NCI-H2029 treated with DMSO at 0.1 percent for 48 hours (cell line): Measurements from ENCODE around the gene ADGRB3.
A peak's percentile ranks its signal among the peaks of the same experiment; 100 is the strongest.
"Not testable (repeated sequence)": the region's sequence is repeated elsewhere in the genome, so short reads cannot be mapped to it uniquely, and the experiment has no call there.

Experiments used
- DNase-seq: peaks from one replicate; lab custom pipeline; 2025; lab: John Stamatoyannopoulos, UW

The ADGRB3 gene

DNA sequence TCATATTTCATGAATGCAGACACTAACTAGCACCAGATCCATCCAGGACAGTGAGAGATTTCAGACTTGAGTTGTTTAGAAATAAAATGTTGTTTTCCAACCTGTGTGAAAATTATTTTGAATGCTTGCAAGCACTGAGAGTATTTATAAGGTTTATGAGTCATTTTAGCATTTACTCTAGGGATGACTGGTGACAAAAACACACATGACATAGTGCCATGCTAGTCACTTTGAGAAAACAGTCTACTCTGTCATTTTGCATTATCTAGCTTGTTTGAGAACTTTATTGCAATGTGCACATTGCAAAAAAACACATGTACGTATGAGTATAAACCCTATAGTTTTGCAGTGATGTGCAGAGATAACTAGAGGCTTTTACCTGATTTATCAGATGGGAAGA is 705.1 kb downstream of the ADGRB3 start:
- DNase-seq = no peak

DNA sequence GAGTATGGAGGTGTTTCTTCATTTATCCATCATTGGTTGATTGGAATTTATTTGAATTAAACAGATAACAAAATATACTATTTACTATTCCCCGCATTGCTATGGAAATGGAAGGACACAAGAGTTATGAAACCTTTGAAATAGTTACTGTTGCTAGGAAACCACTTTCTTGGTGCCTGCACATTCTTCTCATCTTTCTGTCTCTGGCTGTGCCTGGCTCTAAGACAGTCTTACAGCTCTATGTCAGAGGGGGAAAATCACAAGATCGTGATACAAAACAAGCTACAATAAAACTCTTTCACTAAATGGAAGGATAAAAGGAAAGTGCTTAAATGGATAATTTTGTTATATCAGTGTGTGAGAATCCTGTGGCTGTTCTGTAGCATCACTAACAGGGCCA is 708.8 kb downstream of the ADGRB3 start:
- no peak for DNase-seq

DNA sequence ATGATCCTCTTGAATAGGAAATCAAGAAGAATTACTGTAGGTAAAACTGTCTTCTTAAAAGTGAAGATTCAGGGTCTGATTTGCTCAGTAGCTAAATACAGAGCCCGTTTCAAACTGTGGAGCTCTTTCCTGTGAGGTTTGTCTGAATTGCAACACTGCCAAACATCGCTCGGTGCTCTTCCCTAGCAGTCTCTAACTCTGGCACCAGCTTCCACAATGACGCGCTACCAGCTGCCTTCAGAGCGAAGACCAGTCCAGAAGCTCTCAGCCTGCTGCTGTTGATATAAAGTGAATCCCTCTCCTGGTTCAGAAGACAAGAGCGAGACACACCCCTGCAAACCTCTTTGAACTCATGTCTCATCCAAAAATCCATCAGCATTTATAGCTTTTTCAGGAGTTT is 714.7 kb downstream of the ADGRB3 start:
- DNase-seq = no peak

DNA sequence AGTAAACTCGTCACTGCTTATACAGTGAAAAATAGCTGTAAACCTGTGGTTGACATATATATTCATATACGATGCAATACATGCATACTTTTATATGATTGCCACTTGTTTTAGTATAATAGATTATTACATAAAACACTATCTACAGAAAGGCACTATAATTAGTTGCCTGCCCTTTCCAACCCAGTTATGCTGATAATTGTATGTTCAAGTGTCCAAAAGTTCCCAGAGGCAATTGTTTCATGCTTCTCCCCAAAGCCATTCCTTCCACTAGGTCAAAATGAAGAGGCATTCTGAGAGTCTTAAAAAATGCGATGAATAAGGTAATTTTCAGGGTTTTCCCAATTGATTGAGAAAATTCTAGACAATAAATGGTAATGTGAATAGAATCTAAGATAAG is 727.1 kb downstream of the ADGRB3 start:
- no peak for DNase-seq

DNA sequence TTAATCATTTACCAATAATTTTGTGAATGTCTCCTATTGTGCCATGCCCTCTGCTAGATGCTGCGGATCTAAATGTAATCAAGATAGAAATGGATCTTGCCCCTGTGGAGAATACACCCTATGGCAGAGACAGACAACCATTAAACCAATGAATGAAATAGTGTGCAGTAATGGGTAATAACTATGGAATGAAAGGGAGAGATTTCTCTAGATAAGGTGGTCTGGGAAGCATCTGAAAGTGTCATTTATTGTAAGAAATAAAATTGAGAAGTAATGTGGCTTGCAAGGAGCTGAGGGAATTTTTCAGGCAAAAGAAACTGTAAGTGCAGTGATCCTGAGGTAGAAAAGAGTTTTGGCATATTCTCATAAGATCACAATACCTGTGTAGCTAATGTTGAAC is 731.7 kb downstream of the ADGRB3 start:
- DNase-seq = no peak

DNA sequence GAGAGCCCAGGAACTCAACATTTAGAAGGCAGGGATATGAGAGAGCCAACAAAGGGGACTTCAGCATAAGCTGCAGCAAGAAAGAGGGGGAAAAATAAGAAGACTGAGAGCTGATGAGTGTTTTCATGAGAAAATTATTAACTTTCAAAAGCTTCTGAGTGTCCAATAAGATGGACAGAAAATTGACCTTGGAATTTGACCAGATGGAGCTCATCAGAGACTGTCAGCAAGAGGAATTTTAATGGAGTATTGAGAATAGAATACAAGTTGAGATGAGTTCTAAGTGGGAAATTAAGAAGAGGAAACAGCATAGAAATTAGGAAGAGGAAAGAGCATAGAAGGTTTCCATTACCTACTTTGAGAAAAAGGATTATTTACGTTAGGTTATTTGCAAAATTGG is 733.5 kb downstream of the ADGRB3 start:
- no peak for DNase-seq

DNA sequence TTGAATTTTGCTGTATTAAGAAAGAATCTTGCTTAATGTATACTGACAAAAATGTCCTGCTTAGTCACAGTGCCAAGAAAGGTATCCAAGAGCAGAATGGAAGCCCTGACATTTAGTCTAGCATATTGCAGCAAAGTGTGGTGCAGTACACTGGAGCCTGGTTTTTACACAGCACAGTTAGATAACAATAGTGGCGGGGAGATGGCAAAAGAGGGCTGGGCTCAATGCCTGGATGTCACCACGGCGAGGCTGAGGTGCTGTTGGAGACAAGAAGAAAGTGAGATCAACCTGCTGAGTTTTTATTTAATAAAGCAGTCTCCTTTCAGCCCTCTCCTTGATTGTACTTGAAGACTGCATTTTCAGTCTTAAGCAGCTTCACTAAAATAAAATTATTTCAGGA is 735.7 kb downstream of the ADGRB3 start:
- DNase-seq = no peak

DNA sequence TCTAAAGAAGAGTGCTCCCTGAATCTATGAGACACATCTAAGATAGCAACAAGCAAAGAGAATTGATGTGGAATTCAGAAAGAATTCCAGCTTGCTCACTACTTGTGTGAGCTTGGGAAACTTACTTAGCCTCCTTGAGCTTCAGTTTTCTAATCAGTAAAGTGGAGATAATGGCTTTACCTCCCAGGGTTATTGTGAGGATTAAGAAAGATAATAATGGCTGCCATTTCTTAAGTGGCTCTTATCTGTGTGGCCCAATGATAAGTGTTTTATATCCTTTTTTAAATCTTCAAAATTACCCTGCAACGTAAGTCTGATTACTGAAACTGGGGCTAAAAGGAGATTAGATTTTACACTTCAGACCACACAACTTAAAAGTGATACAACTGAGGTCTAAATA is 743.2 kb downstream of the ADGRB3 start:
- no peak for DNase-seq

DNA sequence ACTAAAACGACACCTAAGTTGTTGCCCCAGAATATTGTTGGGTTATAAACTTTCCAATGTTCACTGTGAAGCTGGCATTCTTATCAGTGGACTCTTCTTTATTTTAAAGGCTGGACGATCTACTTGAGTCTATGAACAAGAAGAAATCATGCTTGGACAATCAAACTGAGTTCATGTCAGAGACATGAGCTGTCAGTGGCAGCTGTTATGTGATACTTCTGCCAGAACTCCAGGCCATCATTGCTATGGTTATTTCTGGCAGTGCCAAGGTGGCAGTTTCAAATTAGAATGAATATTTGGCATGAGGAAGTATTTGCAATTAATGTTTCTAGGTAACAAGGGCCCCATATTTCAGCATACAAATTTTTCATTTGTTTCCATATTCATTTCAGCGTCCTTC is 744.4 kb downstream of the ADGRB3 start:
- DNase-seq = no peak

DNA sequence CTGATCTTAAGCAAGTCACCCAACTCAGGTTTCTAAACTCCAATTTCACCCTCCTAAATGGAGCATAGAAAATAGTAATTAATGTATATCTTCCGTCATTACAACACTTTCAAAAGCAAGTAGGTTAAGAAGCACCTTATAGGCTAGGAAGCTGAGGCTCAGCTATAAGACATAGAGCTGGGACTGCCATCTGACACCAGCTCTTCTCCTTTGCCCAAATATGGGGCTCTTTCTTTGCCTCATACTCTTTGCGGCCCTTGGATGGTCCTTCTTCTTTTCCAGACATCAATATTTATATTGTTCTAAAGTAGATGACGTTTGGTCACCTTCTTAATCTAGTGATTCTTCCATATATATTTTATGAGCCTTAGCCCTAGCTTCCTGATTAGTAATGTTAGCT is 748.5 kb downstream of the ADGRB3 start:
- DNase-seq = no peak

DNA sequence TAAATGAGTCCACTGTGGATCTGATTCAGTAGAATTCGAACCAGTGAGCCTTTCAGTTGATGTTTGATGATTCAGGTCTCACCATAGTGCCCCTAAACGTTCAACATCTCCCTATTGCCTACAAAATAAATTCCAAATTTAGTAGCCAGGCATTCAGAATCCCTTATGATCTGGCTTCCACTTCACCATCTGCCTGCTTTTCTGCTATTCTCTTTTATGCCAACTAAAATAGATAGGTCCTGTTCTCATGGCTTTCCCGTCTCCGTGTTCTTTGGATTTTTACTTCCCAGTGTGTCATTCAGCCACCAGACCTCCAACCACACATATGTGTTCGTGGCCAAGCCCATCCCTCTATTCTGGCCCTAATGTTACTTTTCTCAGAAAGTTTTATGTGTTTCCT is 751.3 kb downstream of the ADGRB3 start:
- no peak for DNase-seq

DNA sequence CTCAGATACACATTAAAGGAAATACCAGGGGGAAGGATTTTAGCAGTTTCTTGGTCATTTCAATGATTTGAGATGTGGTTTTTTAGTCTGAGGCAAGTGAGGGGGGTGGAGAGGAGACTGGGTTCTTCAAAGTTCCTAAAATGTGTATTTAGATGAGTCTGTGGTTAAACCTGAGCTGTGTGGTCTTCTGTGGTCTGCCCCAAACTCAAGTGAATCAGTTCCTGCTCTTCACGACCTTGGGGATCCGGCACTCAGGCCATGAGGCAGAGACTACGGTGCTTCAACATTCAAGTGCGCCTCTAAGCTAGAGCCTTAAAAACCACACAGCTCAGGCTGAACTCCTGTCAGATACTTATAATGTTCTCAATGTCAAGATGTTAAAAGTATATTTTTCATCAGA is 755.0 kb downstream of the ADGRB3 start:
- no peak for DNase-seq

DNA sequence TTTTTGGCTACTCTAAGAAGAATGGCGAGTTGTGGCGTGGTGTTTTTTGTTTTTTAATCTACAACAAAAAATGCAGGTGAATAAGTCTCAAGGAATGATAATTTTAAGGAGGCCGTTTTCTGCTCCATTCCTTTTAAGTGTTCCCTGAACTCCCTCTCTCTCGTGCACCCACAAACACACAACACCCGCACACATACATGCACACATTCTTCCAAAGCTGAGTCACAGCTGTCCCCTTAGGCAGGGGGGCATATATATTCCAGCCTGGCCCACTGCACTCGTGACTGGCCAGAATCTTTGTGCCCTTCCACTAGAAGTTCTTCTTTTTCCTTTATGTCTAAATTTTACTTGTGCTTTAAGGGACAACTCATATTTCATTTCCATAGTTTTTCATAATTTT is 756.0 kb downstream of the ADGRB3 start:
- DNase-seq = no peak

DNA sequence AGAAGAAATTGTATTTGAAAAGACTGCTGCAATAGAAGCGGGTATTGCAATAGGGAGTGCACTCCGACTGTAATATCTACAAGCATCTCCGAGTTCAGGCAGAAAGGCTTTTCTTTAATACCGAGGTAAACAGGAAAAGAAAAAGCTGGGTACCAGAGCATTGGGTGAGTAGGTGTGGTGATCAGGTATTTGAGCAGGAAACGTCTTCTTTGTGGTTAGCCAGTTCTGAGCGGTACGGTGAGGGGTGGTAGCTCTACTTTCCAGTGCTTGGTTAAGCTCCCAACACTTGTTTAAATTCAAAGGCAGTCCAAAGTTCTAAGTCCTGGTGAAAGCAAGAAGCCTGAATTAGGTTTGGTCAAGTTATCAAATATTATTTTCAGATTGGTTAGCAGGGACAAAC is 757.7 kb downstream of the ADGRB3 start:
- no peak for DNase-seq

DNA sequence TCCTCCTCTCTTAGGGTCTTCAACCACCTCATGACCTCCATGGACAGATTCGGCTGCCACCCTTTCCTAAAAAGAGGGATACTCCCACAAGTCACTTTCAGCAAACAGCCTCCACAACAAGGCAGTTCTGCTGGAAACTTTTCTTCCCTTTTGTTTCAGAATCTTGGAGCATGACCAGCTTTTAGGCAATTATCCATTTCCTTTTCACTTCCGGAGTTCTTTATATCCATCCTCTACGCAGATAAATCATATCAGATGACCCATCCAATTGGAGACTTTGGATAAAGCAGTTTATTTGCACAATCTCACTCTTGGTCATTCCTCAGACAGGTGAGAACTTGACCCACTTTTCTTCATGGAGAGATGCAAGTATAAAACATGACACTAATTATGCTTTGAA is 763.2 kb downstream of the ADGRB3 start:
- no peak for DNase-seq

DNA sequence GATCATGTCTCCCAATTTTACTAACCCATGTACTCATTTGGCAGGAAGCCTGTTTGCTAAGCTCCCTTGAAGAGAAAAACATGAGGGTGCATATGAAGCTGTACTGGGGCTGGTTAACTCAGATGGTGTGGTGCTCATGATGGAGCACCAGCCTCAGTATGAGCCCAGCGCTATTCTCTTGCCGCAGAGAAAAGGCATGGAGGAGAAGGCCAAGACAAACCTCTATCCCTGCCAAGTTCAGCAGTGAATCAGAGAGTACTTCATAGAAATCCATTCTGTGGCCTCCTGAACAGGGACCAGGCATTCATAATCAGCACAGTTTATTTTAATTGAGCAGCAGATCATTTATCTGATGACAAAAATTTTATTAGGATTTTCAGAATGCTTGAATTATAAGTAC is 763.6 kb downstream of the ADGRB3 start:
- DNase-seq = no peak

DNA sequence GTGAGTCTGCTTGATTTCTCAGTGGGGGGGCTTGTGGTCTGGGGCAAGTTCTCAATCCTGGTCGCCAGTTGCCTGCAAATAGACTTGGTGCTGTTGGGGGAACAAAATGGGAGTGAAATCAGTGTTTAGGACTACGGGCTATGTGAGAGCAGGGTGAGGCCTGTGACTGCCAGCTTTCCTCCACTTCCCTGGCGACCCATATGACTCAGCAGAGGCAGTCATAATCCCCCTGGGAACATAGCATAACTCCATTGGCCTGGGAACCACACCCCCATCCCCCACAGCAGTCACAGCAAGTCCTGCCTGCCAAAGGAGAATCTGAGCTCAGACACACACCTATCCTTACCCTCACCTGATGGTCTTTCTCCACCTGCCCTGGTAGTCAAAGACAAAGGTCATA is 773.8 kb downstream of the ADGRB3 start:
- DNase-seq = no peak

DNA sequence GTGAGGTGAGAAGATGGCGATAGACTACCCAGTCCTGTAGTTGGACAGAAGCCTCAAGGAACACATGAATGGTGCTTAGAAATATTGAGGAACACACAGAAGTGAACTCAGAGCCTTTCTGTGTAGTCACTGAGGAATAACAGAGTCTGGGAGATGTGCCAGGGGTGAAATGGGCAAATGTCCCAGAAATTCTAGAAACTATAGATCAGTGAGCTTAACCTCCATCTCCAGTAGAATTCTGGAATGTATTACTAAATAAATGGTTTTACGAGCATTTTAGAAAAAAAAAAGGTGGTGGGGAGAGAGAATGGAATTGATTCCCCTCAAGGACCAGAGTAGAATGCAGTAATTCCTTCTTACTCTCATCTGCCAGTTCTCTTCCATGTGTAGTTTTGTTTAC is 781.7 kb downstream of the ADGRB3 start:
- peak; percentile 5 for DNase-seq

DNA sequence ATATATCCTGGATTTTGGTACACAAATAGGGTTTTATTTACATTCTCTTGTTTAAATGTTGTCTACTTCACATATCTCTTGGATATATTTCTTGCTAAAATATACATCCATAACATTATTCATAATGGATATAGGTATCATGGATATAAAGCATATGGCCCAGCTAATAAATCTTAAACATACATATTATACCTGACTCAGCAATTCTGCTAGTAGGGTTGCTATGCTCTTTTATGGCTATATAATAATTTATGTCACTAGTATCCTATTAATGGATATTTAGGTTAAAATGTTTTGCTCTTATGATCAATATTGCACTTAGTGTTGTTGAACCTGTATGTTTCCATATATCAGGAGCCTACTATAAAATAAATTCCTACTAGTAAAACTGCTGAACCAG is 786.2 kb downstream of the ADGRB3 start:
- no peak for DNase-seq

DNA sequence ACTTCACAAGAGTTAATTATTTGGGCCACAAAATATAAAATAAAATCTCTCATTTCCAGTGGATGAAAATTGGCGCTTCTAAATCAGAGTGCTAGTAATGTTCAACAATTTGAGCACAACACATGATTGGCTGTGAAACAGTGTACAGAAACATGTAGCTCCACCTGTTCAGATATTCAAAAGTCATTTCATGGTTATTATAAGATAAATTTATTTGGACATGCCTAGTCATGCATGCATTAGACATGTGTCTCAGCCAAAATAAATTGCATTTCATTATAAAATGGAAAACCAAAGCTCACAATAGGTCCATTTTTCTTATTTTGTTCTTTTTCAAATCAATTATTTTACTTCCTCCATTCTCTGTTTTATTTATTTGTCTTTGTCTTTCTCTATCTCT is 786.9 kb downstream of the ADGRB3 start:
- no peak for DNase-seq

DNA sequence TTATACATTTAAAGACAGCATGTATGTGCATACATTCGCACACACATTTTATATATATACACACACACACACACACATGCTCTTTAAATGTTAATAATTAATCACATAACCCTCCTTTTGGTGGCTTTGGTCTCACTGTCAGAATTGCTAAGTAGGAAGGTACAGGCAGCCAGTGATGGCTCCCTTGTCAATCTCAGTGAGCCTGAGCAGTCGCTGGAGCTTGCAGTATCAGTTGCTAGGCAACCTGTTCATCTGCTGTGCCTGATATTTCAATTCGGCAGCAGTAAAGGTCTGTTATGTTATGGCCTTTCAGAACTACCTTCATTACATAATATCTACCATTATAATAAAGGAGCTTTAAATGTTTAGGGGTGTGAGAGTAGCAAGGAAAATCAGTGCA is 787.4 kb downstream of the ADGRB3 start:
- DNase-seq = no peak

DNA sequence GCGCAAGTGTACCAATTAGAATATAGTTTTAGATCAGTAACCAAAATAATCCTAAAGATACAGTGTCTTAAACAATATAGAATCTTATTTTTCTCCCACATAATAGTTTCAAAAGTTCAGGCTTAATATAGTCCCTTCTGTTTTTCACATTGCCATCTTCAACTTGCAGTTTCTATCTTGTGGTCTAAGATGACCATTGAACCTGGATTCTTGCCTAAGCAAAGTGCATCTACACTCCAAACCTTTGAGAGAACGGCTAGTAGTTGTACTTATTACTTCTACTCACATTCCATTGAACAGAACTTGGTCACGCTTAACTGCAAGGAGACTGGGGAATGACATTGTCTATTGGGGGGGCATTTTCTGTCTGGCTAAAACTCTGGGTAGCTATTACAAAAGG is 788.7 kb downstream of the ADGRB3 start:
- no peak for DNase-seq

DNA sequence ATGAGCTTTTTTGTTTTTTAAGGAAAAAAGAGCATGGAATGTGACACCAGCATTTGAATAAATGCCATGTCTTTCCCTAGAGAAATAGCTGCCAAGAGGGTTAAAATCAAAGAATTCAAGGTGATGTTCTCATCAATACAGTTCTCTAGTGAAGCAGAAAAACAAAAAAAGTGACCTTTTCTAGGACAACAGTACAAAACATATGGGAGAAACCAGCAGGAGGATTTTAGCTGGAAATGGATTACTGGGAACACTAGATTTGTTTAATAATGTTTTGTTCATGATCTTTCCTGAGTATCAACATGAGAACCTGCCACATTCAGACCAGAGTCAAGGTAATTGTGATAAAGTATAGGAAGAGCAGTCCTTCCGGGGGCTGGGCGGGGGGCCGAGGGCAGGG is 789.5 kb downstream of the ADGRB3 start:
- no peak for DNase-seq

DNA sequence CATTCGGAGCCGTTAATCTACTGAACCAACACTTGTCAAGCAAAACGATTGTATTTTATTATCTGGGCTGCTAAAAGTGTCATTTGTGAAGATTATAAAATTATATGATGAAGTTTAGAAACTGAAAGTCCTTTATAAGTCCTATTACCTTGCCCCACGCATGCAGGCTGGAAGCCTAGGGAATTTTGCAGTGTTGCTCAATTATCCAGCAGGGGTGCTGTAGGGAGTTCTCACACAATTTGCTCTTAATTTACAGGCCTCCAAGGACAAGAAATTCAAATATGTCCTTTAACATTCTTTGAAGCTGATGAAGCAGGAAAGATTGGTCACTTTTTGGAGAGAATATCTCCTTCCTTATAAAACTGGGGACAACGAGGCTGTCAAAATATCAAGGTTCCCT is 792.8 kb downstream of the ADGRB3 start:
- DNase-seq = no peak

DNA sequence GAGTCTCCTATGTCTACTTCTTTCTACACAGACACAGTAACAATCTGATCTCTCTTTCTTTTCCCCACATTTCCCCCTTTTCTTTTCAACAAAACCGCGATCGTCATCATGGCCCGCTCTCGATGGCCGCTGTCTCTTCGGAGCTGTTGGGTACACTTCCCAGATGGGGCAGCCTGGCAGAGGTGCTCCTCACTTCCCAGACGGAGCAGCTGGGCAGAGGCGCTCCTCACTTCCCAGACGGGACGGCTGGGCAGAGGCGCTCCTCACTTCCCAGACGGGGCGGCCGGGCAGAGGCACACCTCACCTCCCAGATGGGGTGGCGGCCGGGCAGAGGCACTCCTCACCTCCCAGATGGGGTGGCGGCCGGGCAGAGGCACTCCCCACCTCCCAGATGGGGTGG is 797.1 kb downstream of the ADGRB3 start:
- not testable (repeated sequence) for DNase-seq
